HuH-7.5 (cell line): Measurements from ENCODE around the gene RCSD1.
"Not testable (repeated sequence)": the region's sequence is repeated elsewhere in the genome, so short reads cannot be mapped to it uniquely, and the experiment has no call there.

Experiments
- DNase-seq: peaks from one replicate; pipeline ENCODE4 v3.0.0; 2011; ENCODE audit warnings: low spot score

RCSD1 gene

GRCh38 chr1:167717351-167717750, 87.3 kb downstream of the RCSD1 start:
- no peak for DNase-seq

GRCh38 chr1:167718914-167719691, 89.1 kb downstream of the RCSD1 start:
- DNase-seq, result no peak

- DNase-seq, result not testable (repeated sequence)
Observed at GRCh38 chr1:167719715-167720421, 89.8 kb downstream of the RCSD1 start.

DNA sequence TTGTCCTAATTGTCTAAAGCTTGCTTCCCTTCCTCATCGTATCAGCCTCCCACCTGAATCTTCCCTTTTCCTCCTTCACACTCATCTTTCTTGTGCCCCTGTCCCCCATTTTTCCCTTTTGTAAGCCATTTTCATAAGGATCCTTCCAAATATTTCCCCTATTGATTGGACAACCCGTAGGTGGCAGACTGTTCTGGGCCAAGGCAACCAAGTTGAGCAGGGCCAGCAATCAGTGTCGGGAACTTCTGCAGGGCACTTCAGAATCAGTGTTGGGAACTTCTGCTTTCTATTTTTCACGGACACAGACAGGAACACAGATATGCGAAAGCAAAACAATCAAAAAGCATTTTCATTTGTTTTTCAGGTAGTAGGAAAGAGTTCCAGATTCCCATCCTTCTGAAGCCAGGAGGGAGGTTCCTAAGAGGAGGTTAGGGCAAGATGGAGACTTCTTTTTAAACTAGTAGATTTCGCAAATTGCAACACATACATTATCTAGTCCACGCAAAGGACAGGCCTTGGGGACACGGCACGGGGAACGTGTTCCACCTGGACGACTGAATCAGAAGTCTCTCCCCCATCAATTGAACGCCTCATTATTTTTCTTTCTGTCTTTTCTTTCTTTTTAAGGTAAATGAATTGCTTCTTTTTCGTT, 91.1 kb downstream of the RCSD1 start:
- no peak for DNase-seq

GRCh38 chr1:167721617-167722151, 91.7 kb downstream of the RCSD1 start, which contains the start of gene MPZL1:
Gene MPZL1 (plus strand): TSS chr1:167721982. CDS start chr1:167722152, 170 bp downstream.
- DNase-seq, result peak; percentile 91

GRCh38 chr1:167722152-167722869, 92.3 kb downstream of the RCSD1 start:
- DNase-seq, result peak; percentile 44

DNA sequence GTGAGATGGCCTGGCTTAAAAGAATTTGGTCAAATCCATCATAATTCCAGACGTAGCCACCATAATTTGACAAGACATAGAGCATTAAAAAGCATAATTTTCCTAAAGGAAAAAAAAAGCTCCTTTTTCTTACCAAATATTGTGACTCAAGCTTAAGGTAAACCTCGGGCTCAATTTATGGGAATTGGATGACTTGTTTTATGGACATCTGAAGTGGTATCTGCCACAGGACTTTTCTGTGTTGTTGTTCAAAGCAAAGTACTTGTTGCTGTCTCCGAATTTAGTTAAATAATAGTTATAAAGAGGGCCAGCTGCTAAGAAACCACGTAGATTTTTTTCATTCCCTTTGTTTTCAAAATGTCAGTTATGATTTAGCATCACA, 92.8 kb downstream of the RCSD1 start:
- DNase-seq, result no peak

DNA sequence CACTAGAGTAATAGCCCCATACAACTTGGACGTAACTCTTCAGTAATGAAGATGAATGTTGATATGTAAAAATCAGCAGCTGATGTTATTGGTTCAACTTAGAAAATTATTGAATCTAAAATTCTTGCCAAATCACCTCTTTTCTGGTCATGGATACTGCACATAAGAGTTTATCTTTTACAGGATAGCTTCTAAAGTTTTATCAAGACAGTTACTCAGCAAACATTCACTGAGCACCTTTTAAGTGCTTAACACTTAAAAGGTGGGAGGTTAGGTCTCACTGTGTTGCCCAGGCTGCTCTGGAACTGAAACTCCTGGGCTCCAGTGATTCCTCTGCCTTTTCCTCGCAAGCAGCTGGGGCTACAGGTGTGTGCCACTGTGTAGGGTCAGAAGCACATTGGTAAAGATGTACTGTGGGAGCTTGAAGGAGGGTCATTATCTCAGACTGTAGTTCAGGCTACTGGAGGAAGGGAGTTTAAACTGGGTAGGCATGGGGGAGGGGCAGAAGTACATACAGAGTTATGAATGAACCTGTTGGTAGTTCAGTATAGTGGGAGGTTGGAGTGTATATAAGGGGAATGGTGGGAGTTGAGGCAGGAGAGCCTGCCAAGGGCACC, 93.8 kb downstream of the RCSD1 start:
- no peak for DNase-seq

DNA sequence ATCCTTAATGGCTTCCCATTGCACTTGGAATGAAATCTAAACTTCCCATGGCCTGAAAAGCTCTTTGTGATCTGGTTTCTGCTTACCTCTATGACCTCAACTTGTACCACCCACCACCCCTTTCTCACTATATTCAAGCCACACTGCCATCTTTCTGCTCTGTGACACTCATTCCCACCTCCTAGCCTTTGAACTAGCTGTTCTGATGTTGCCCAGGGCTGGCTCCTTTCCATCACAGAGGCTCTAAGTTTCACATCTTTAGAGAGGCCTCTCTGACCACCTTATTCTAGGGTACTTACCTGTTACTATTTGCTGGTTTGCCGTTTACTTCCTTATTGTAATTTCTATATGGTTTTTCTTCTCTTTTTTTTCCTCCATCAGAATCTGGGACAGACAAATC, 96.0 kb downstream of the RCSD1 start:
- DNase-seq, result no peak

DNA sequence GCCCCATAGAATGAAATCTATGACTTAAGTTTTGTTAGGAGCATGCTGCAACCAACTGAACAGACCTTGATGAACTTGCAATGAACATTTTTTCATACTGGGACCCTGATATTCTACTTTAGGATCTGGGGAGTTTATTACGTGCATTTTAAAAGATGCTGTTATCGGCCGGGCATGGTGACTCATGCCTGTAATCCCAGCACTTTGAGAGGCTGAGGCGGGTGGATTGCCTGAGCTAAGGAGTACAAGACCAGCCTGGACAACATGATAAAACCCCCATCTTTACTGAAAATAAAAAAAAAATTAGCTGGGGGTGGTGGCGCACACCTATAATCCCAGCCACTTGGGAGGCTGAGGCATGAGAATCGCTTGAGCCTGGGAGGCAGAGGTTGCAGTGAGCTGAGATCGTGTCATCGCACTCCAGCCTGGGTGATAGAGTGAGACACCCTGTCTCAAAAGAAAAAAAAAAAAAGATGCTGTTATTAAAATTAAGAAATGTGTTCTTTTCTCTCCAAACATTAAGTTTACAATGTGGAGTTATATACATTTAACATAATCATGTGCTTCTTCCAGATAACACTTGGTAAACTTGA, 98.9 kb downstream of the RCSD1 start:
- DNase-seq, result no peak

- no peak for DNase-seq
Observed at GRCh38 chr1:167734227-167734626, 104.2 kb downstream of the RCSD1 start.

DNA sequence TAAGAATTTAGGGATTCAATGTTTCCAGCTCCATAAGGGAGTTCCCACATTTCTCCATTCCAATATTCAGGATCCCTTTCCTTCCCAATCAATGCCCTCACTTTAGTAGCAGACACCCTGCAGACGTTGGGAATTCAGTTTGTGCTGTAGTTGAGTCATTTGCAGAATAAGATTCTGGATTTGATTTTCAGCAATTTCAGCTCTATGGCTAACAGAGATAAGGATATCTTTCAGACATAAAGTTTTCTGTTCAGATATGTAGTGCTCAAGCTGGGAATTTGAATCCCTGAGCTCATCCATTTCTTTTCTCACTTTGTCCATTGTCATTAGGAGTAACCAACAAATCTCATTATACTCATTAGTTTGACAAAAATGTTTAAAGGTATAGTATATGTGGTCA, 104.8 kb downstream of the RCSD1 start:
- DNase-seq, result no peak

- DNase-seq, result no peak
Observed at GRCh38 chr1:167737169-167737568, 107.1 kb downstream of the RCSD1 start.

DNA sequence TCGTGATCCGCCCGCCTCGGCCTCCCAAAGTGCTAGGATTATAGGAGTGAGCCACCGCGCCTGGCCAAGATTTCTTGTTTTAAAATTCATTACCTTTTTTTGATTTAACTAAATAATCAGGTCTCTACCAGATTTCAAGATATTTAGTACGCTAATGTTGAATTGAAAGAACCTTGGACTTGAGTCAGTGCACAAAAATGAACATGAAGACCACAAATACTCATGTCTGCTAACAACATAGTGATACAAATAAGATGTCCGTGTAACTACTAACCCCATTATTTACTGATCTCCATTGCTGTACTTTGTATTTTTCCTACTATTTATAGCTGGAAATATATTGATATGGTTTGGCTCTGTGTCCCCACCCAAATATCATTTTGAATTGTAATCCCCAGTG, 108.1 kb downstream of the RCSD1 start:
- DNase-seq, result no peak

DNA sequence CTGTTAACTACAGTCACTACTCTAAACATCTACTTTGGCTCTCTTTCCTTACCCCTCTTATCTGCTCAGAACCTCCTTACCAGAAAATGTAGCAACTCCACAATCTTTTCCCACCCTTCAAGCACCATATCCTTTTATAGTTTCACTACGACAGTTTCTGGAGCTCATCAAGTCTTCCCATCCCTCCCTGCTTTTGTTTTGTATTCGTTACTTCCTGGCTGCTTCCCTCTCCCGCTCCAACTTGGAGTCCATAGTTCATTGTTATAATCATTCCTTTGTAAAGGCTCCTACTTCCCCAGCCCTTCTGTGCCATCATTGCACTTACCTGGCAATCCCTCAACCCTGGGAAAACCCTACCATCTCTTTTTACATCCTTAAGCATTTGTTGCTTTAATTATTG, 109.7 kb downstream of the RCSD1 start:
- DNase-seq, result no peak

GRCh38 chr1:167741103-167741502, 111.1 kb downstream of the RCSD1 start:
- DNase-seq, result not testable (repeated sequence)

DNA sequence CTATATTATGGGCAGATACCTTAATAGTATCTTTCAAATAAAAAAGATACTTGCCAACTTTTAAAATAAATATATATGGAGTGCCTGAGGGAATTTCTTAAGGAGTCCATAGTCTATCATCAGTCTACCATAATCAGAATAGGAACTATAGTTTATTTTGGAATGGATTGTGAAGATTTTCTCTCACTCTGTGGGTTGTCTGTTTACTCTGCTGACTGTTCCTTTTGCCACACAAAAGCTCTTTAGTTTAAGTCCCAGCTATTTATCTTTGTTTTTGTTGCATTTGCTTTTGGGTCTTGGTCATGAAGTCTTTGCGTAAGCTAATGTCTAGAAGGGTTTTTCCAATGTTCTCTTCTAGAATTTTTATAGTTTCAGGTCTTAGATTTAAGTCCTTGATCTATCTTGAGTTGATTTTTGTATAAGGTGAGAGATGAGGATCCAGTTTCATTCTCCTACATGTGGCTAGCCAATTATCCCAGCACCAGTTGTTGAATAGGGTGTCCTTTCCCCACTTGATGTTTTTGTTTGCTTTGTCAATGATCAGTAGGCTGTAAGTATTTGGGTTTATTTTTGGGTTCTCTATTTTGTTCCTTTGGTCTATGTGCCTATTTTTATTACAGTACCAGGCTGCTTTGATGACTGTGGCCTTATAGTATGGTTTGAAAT, 112.5 kb downstream of the RCSD1 start:
- DNase-seq, result not testable (repeated sequence)

- no peak for DNase-seq
Observed at GRCh38 chr1:167744901-167745300, 114.9 kb downstream of the RCSD1 start.

- DNase-seq, result no peak
Observed at GRCh38 chr1:167746013-167746672, 116.1 kb downstream of the RCSD1 start.
